A549 (cell line): ENCODE results near the gene CRK. TPM values are rescaled to one million over a fixed set of nuclear protein-coding genes. Genes with fewer than 3 reads are reported as not detected.

Experiments
- ATAC-seq, 2 experiments: fragments of 200-7000 bp in 1 of 2; fragments of >200 bp in 1 of 2; cut with Nextera tagmentation in 1 of 2; cut with Tn5 transposase in 1 of 2; 3 replicates each; pipeline versions ENCODE4 v1.8.0 to v1.9.1; 2018 to 2020; ENCODE audit warnings: mild to moderate bottlenecking in 1 of 2, moderate library complexity in 1 of 2
- CTCF ChIA-PET: fragments of 300-600 bp; sonication (Branson Sonifier 250); formaldehyde crosslinking; extraction: SDS; loops from one replicate; lab custom pipeline; 2021; ENCODE audit warnings: antibody characterized with exemption, inconsistent platforms; lab: Yijun Ruan, JAX
- POLR2A ChIA-PET: fragments of 350-600 bp; formaldehyde crosslinking; extraction: SDS; loops from one replicate; lab custom pipeline; 2021; ENCODE audit warnings: antibody characterized with exemption, inconsistent platforms; lab: Yijun Ruan, JAX
- DNase-seq, 2 experiments: peaks; one replicate each; pipeline versions ENCODE4 v3.0.0 to v3.0.0-alpha.2; 2011 to 2016; ENCODE audit warnings: low read depth in 1 of 2, low spot score in 1 of 2
- FAIRE-seq: peaks from 2 replicates; lab custom pipeline; 2011; peaks lifted over from hg19 to GRCh38; lab: Jason Lieb, UNC
- H3K27ac ChIP-seq, 2 experiments: fragments of >200 bp; sonication (Bioruptor Twin); formaldehyde crosslinking; 3 replicates each; pipeline ENCODE4 v1.5.1; 2016 to 2017
- H3K4me1 ChIP-seq: fragments of >200 bp; sonication (Bioruptor Twin); formaldehyde crosslinking; 3 replicates; pipeline ENCODE4 v1.6.1; 2016
- H3K4me2 ChIP-seq: fragments of >200 bp; sonication (Bioruptor Twin); formaldehyde crosslinking; 3 replicates; pipeline ENCODE4 v1.6.1; 2016
- H3K4me3 ChIP-seq: fragments of >200 bp; sonication (Bioruptor Twin); formaldehyde crosslinking; 3 replicates; pipeline ENCODE4 v1.5.1; 2016
- H3K9me3 ChIP-seq: fragments of >200 bp; sonication (Bioruptor Twin); formaldehyde crosslinking; 3 replicates; pipeline ENCODE4 v1.6.1; 2016
- BHLHE40 ChIP-seq: IDR thresholded peaks from 2 replicates; pipeline ENCODE4 v1.6.1; 2012; ENCODE audit warnings: low read depth, low read length, inconsistent platforms
- CBX2 ChIP-seq: fragments of 200-600 bp; sonication (generic); IDR thresholded peaks from 2 replicates; pipeline ENCODE4 v1.6.1; 2016; ENCODE audit warnings: low read depth, mild to moderate bottlenecking, borderline replicate concordance
- CEBPB ChIP-seq, 2 experiments: fragments of >200 bp in 1 of 2; sonication (Bioruptor Twin) in 1 of 2; formaldehyde crosslinking in 1 of 2; IDR thresholded peaks; 2 replicates each; pipeline ENCODE4 v1.6.1; 2012 to 2016
- CHD4 ChIP-seq: fragments of 200-600 bp; sonication (generic); IDR thresholded peaks from 2 replicates; pipeline ENCODE4 v1.6.1; 2016; ENCODE audit warnings: antibody characterized with exemption, mild to moderate bottlenecking, borderline replicate concordance
- EP300 ChIP-seq, 2 experiments: fragments of >200 bp; sonication (Bioruptor Twin); formaldehyde crosslinking; IDR thresholded peaks; 2 replicates in 1 of 2; 3 replicates in 1 of 2; pipeline ENCODE4 v1.6.1; 2016 to 2017
- FOSL2 ChIP-seq, 2 experiments: fragments of 450-650 bp in 1 of 2; fragments of >200 bp in 1 of 2; sonication (Bioruptor Twin) in 1 of 2; formaldehyde crosslinking; IDR thresholded peaks; 2 replicates each; pipeline versions ENCODE4 v1.5.0 to v1.6.1; 2016 to 2020; ENCODE audit warnings: mild to moderate bottlenecking in 1 of 2, moderate library complexity in 1 of 2
- GATA3 ChIP-seq: IDR thresholded peaks from 2 replicates; pipeline ENCODE4 v1.6.1; 2012; ENCODE audit warnings: borderline replicate concordance
- HDAC2 ChIP-seq: fragments of 200-600 bp; sonication (generic); IDR thresholded peaks from 2 replicates; pipeline ENCODE4 v1.6.1; 2016
- HEYL ChIP-seq: fragments of 250-450 bp; sonication (Bioruptor Pico); IDR thresholded peaks from 2 replicates; pipeline ENCODE4 v1.8.0; 2021; ENCODE audit warnings: mild to moderate bottlenecking, moderate library complexity
- JUN ChIP-seq, 2 experiments: fragments of >200 bp; sonication (Bioruptor Twin); formaldehyde crosslinking; IDR thresholded peaks; 2 replicates in 1 of 2; 3 replicates in 1 of 2; pipeline ENCODE4 v1.6.1; 2016 to 2017
- KDM1A ChIP-seq: fragments of 200-600 bp; sonication (generic); IDR thresholded peaks from 2 replicates; pipeline ENCODE4 v1.6.1; 2016; ENCODE audit warnings: low read depth, mild to moderate bottlenecking
- RAD21 ChIP-seq, 2 experiments: fragments of >200 bp in 1 of 2; sonication (Bioruptor Twin) in 1 of 2; formaldehyde crosslinking in 1 of 2; IDR thresholded peaks in 1 of 2; conservative IDR thresholded peaks in 1 of 2; 2 replicates in 1 of 2; 3 replicates in 1 of 2; pipeline ENCODE4 v1.6.1; 2012 to 2018; ENCODE audit warnings: inconsistent platforms in 1 of 2
- RARB ChIP-seq: fragments of 250-450 bp; sonication (Bioruptor Pico); IDR thresholded peaks from 2 replicates; pipeline ENCODE4 v1.8.0; 2021; ENCODE audit warnings: mild to moderate bottlenecking, moderate library complexity
- RCOR1 ChIP-seq: fragments of 150-350 bp; IDR thresholded peaks from 2 replicates; pipeline ENCODE4 v1.6.1; 2014; ENCODE audit warnings: antibody characterized with exemption, low read length, low read depth
- SMC3 ChIP-seq: fragments of >200 bp; sonication (Bioruptor Twin); formaldehyde crosslinking; IDR thresholded peaks from 3 replicates; pipeline ENCODE4 v1.6.1; 2018; ENCODE audit warnings: inconsistent platforms
- TP53 ChIP-seq: fragments of 250-450 bp; sonication (Bioruptor Pico); IDR thresholded peaks from 2 replicates; pipeline ENCODE4 v1.5.0; 2021; ENCODE audit warnings: mild to moderate bottlenecking, moderate library complexity
- ZSCAN20 ChIP-seq: fragments of 250-450 bp; sonication (Bioruptor Pico); IDR thresholded peaks from 2 replicates; pipeline ENCODE4 v1.8.0; 2022; ENCODE audit warnings: mild to moderate bottlenecking, moderate library complexity
- WGBS: methylation state at CpG from one replicate; pipeline ENCODE4 v1.1.6; 2017; ENCODE audit errors: missing lambda C conversion rate; 5-methylcytosine and 5-hydroxymethylcytosine counted together
- polyA plus RNA-seq, 4 experiments: library from polyadenylated mRNA; depleted of rRNA in 3 of 4; stranded (reverse); fragments of >200 nt; fragmentation: RNase III in 1 of 4; extraction: RNeasy Plus Mini Kit Qiagen cat#74134 plus additional on column Dnase treatment in 1 of 4; gene quantifications; 2 replicates in 3 of 4; 3 replicates in 1 of 4; pipeline ENCODE4 v1.2.3, GENCODE V29; 2011 to 2017
- TF ChIP-seq, protein P1 (sequence below): fragments of 250-450 bp; sonication (Bioruptor Pico); IDR thresholded peaks from 2 replicates; pipeline ENCODE4 v1.5.0; 2020; ENCODE audit warnings: low read depth, mild to moderate bottlenecking, moderate library complexity
- TF ChIP-seq, protein P2 (sequence below): fragments of >200 bp; sonication (Bioruptor Twin); formaldehyde crosslinking; IDR thresholded peaks from 3 replicates; pipeline ENCODE4 v1.5.1; 2016
- TF ChIP-seq, protein P3 (sequence below): IDR thresholded peaks from 2 replicates; pipeline ENCODE4 v1.6.1; 2012
- TF ChIP-seq, protein P4 (sequence below): fragments of 200-600 bp; sonication (generic); IDR thresholded peaks from 2 replicates; pipeline ENCODE4 v1.6.1; 2016; ENCODE audit warnings: antibody characterized with exemption, mild to moderate bottlenecking, moderate library complexity
- TF ChIP-seq, protein P5 (sequence below): fragments of >200 bp; sonication (Bioruptor Twin); formaldehyde crosslinking; IDR thresholded peaks from 3 replicates; pipeline ENCODE4 v1.6.1; 2016
- TF ChIP-seq, protein P6 (sequence below): fragments of 150-350 bp; IDR thresholded peaks from 2 replicates; pipeline ENCODE4 v1.6.1; 2014; ENCODE audit warnings: low read depth, mild to moderate bottlenecking, low read length

The CRK gene
- polyA plus RNA-seq, 2 of the 4 experiments (the other 2 are of a cell fraction): 76.5 to 124 TPM

DNA sequence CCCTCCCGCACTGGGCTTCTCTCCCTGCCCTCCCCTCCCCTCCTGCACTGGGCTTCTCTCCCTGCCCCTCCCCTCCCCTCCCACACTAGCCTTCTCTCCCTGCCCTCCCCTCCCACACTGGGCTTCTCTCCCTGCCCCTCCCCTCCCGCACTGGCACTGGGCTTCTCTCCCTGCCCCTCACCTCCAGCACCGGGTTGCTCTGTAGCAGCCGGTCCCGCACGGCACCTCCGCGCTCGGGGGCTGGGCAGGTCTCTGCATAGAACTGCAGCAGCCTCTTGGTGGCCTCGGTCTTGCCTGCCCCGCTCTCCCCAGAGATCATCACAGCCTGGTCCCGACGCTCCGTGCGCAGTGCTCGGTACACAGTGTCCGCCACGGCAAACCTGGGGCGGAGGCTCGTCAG lies 26.6 kb upstream of the CRK start (continued):
- TF ChIP-seq JUN (IDR thresholded peaks at IDR 0.05): no peak
- no peak for TF ChIP-seq TP53

DNA sequence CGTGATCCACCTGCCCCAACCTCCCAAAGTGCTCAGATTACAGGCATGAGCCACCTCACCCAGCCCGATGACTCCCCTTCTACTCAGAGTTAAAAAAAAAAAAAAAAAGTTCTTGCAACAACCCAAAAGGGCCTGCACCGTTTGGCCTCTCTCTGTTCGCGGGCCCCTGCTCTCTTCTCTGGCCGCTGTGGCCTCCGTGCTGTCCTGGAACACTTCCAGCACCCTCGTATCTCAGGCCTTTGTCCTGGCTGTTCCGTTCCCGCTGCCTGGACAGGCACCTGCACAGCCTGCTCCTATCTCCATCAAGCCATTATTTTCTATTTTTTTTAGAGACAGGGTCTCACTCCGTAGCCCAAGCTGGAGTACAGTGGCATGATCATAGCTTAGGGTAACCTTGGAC lies 25.7 kb upstream of the CRK start:
- H3K4me3 ChIP-seq: no peak overlapping the region
- WGBS: 87% methylated on average over 11 of the region's 11 CpGs
- TF ChIP-seq, protein P1, sequence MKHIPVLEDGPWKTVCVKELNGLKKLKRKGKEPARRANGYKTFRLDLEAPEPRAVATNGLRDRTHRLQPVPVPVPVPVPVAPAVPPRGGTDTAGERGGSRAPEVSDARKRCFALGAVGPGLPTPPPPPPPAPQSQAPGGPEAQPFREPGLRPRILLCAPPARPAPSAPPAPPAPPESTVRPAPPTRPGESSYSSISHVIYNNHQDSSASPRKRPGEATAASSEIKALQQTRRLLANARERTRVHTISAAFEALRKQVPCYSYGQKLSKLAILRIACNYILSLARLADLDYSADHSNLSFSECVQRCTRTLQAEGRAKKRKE (CRISPR knock-in tag): no peak
- TF ChIP-seq, all 56 proteins: peak for 0
- H3K27ac ChIP-seq: no peak overlapping the region
- DNase-seq (no peak), FAIRE-seq (no peak), ATAC-seq (no peak)
- CTCF ChIA-PET: interaction anchor here (0.5 to 2.0 kb wide), 6 partner anchors 23 to 167 kb away, joined by 3 to 9 read pairs (median 3); no protein-coding TSS in a partner anchor
- H3K4me1 ChIP-seq: peaks cover 25% of the 10 kb centered on the region
- H3K4me2 ChIP-seq: no peak overlapping the region
- POLR2A ChIA-PET: no interaction called here
- H3K9me3 ChIP-seq: no peaks in the 10 kb centered on the region

DNA sequence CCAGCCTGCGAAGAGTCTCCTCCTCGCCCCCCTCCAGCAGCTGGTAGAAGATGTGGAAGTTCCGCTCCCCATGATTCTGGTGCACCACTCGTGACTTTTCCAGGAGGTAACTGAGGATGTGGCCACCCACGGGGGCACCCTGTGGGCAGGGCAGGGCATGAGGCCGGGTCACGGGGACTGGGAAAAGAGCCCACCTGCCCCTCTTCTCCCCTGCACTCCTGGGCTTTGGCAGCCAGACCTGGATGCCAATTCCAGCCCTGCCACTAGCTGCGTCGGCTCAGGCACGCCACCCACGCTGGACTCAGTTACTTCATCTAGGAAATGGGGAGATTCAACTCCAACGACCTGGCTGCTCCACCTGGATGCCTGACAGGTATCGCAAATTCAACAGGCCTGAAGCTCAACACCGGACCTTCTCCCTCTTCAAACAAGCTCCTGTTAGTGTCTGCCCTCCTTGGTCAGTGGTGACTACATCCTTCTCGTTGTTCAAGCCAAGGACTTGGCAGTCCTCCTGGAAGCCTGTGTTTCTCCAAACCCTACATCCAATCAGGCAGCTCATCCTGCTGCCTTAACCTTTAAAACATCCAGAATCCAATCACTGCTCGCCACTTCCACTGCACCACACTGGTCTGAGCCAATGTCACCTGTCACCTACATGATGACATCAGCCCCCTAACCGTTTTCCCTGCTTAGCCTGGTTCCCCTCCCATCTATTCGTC lies 24.9 kb upstream of the CRK start:
- TF ChIP-seq HEYL (CRISPR knock-in tag) (no peak), RAD21 (conservative IDR thresholded peaks at IDR 0.05 in 1 of 2, IDR thresholded peaks at IDR 0.05 in 1 of 2) (no peak), RCOR1 (no peak), CBX2 (no peak), FOSL2 (IDR thresholded peaks at IDR 0.05) (no peak), FOSL2 (CRISPR knock-in tag; IDR thresholded peaks at IDR 0.05) (no peak), HDAC2 (no peak), ZSCAN20 (CRISPR knock-in tag) (no peak), GATA3 (no peak), EP300 (IDR thresholded peaks at IDR 0.05) (no peak), KDM1A (no peak), CHD4 (no peak), SMC3 (no peak), CEBPB (IDR thresholded peaks at IDR 0.05) (no peak), RARB (CRISPR knock-in tag) (no peak), BHLHE40 (no peak)
- TF ChIP-seq, protein P2, sequence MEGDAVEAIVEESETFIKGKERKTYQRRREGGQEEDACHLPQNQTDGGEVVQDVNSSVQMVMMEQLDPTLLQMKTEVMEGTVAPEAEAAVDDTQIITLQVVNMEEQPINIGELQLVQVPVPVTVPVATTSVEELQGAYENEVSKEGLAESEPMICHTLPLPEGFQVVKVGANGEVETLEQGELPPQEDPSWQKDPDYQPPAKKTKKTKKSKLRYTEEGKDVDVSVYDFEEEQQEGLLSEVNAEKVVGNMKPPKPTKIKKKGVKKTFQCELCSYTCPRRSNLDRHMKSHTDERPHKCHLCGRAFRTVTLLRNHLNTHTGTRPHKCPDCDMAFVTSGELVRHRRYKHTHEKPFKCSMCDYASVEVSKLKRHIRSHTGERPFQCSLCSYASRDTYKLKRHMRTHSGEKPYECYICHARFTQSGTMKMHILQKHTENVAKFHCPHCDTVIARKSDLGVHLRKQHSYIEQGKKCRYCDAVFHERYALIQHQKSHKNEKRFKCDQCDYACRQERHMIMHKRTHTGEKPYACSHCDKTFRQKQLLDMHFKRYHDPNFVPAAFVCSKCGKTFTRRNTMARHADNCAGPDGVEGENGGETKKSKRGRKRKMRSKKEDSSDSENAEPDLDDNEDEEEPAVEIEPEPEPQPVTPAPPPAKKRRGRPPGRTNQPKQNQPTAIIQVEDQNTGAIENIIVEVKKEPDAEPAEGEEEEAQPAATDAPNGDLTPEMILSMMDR: no peak
- TF ChIP-seq, protein P3, sequence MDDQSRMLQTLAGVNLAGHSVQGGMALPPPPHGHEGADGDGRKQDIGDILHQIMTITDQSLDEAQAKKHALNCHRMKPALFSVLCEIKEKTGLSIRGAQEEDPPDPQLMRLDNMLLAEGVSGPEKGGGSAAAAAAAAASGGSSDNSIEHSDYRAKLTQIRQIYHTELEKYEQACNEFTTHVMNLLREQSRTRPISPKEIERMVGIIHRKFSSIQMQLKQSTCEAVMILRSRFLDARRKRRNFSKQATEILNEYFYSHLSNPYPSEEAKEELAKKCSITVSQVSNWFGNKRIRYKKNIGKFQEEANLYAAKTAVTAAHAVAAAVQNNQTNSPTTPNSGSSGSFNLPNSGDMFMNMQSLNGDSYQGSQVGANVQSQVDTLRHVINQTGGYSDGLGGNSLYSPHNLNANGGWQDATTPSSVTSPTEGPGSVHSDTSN: no peak
- TF ChIP-seq, protein P4, sequence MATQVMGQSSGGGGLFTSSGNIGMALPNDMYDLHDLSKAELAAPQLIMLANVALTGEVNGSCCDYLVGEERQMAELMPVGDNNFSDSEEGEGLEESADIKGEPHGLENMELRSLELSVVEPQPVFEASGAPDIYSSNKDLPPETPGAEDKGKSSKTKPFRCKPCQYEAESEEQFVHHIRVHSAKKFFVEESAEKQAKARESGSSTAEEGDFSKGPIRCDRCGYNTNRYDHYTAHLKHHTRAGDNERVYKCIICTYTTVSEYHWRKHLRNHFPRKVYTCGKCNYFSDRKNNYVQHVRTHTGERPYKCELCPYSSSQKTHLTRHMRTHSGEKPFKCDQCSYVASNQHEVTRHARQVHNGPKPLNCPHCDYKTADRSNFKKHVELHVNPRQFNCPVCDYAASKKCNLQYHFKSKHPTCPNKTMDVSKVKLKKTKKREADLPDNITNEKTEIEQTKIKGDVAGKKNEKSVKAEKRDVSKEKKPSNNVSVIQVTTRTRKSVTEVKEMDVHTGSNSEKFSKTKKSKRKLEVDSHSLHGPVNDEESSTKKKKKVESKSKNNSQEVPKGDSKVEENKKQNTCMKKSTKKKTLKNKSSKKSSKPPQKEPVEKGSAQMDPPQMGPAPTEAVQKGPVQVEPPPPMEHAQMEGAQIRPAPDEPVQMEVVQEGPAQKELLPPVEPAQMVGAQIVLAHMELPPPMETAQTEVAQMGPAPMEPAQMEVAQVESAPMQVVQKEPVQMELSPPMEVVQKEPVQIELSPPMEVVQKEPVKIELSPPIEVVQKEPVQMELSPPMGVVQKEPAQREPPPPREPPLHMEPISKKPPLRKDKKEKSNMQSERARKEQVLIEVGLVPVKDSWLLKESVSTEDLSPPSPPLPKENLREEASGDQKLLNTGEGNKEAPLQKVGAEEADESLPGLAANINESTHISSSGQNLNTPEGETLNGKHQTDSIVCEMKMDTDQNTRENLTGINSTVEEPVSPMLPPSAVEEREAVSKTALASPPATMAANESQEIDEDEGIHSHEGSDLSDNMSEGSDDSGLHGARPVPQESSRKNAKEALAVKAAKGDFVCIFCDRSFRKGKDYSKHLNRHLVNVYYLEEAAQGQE: no peak
- TF ChIP-seq, protein P5, sequence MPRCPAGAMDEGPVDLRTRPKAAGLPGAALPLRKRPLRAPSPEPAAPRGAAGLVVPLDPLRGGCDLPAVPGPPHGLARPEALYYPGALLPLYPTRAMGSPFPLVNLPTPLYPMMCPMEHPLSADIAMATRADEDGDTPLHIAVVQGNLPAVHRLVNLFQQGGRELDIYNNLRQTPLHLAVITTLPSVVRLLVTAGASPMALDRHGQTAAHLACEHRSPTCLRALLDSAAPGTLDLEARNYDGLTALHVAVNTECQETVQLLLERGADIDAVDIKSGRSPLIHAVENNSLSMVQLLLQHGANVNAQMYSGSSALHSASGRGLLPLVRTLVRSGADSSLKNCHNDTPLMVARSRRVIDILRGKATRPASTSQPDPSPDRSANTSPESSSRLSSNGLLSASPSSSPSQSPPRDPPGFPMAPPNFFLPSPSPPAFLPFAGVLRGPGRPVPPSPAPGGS: no peak
- TF ChIP-seq, protein P6, sequence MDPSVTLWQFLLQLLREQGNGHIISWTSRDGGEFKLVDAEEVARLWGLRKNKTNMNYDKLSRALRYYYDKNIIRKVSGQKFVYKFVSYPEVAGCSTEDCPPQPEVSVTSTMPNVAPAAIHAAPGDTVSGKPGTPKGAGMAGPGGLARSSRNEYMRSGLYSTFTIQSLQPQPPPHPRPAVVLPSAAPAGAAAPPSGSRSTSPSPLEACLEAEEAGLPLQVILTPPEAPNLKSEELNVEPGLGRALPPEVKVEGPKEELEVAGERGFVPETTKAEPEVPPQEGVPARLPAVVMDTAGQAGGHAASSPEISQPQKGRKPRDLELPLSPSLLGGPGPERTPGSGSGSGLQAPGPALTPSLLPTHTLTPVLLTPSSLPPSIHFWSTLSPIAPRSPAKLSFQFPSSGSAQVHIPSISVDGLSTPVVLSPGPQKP: no peak
- TF ChIP-seq, all 56 proteins: peak for 0
- Histone ChIP-seq H3K4me3 (no peak overlapping the region), H3K4me2 (no peak overlapping the region), H3K4me1 (peaks cover 18% of the 10 kb centered on the region), H3K27ac (no peak overlapping the region), H3K9me3 (no peaks in the 10 kb centered on the region)
- WGBS: 90% methylated on average over 18 of the region's 18 CpGs
- ChIA-PET CTCF (interaction anchor here (0.5 to 2.0 kb wide), 7 partner anchors 22 to 168 kb away, joined by 3 to 9 read pairs (median 3); no protein-coding TSS in a partner anchor), POLR2A (no interaction called here)
- DNase-seq: no peak
- ATAC-seq: no peak
- FAIRE-seq: no peak
